Right lobe of liver (tissue), 6 donors: Measurements from ENCODE around the gene MEAK7. TPM values are rescaled to one million over a fixed set of nuclear protein-coding genes. Genes with fewer than 3 reads are reported as not detected.
A peak's percentile ranks its signal among the peaks of the same experiment; 100 is the strongest.
"Not testable (repeated sequence)": the region's sequence is repeated elsewhere in the genome, so short reads cannot be mapped to it uniquely, and the experiment has no call there.

ENCODE experiments used
- ATAC-seq, 4 donors: fragments of 200-7000 bp; cut with Tn5 transposase; one replicate each; pipeline ENCODE4 v1.9.1; 2020; ENCODE audit warnings: mild to moderate bottlenecking in 4 of 4, moderate library complexity in 4 of 4
- DNase-seq, 3 donors: peaks; one replicate each; pipeline ENCODE4 v3.0.0-alpha.2; 2020
- H3K27ac ChIP-seq, 3 donors: fragments of 200-600 bp; one replicate each; pipeline ENCODE4 v1.8.0; 2022
- H3K27me3 ChIP-seq, 2 donors: fragments of 200-600 bp; one replicate each; pipeline ENCODE4 v1.8.0; 2022
- H3K36me3 ChIP-seq, 4 donors: fragments of 200-600 bp; sonication (generic) in 1 of 4; one replicate each; pipeline versions ENCODE4 v1.5.1 to v1.8.0; 2017 to 2022; ENCODE audit warnings: control low read depth in 1 of 4
- H3K4me1 ChIP-seq, 4 donors: fragments of 200-600 bp; sonication (generic) in 1 of 4; one replicate each; pipeline versions ENCODE4 v1.5.1 to v1.8.0; 2017 to 2022; ENCODE audit warnings: control low read depth in 1 of 4
- H3K4me3 ChIP-seq, 3 donors: fragments of 200-600 bp; one replicate each; pipeline ENCODE4 v1.8.0; 2022
- H3K9me3 ChIP-seq, 4 donors: fragments of 200-600 bp; sonication (generic) in 1 of 4; one replicate each; pipeline versions ENCODE4 v1.5.1 to v1.8.0; 2017 to 2022; ENCODE audit warnings: control low read depth in 1 of 4
- CTCF ChIP-seq, 4 donors: fragments of 200-600 bp in 3 of 4; fragments of 450-650 bp in 1 of 4; IDR thresholded peaks; one replicate each; pipeline versions ENCODE4 v1.5.1 to v1.8.0; 2016 to 2022; ENCODE audit warnings: antibody characterized with exemption in 4 of 4, mild to moderate bottlenecking in 2 of 4
- POLR2A ChIP-seq: fragments of 450-650 bp; IDR thresholded peaks from one replicate; pipeline ENCODE4 v1.6.1; 2017; ENCODE audit warnings: antibody characterized with exemption, mild to moderate bottlenecking
- WGBS: methylation state at CpG from one replicate; pipeline ENCODE4 v1.1.6; 2018; ENCODE audit warnings: low coverage, low lambda C conversion rate; ENCODE audit not compliant: insufficient coverage; ENCODE audit errors: missing lambda C conversion rate; 5-methylcytosine and 5-hydroxymethylcytosine counted together
- intact Hi-C, 2 donors: fragments of 100-400 bp; cut with DNase I; formaldehyde crosslinking; loops; one replicate each; pipeline versions ENCODE4 v1.11.2 to v1.14.1; 2022
- total RNA-seq, 6 experiments: library from RNA; depleted of rRNA in 2 of 6; stranded (reverse); fragments of >200 nt in 2 of 6; fragmentation: NEBNext Ultra II Directional in 3 of 6; extraction: Animal tissue kit (Norgen Biotek cat#: 25700) in 3 of 6; gene quantifications; one replicate each; pipeline versions ENCODE4 v1.1.0 to v1.2.4, GENCODE V29; 2016 to 2023
- donor health status: DM: no; HTN: yes; CAD: no.
- donor health status: DM: no; HTN: no; CAD: no.
- donor health status: DM: no; HTN: no; CAD: no.
- donor health status: DM: no; HTN: yes; CAD: no.
- donor health status: DM: no; HTN: yes; CAD: no.

Gene MEAK7
- total RNA-seq, 6 experiments from 2014 or later, result 2.9 to 5.2 (median 3.4) TPM

GRCh38 chr16:84526794-84527531 is 22.5 kb upstream of the MEAK7 start:
- Histone ChIP-seq H3K27ac (peak overlapping the region in 2 of 3 donors; percentile 24 to 39), H3K4me3 (no peak overlapping the region), H3K4me1 (no peaks in the 10 kb centered on the region), H3K36me3 (no peaks in the 10 kb centered on the region), H3K9me3 (no peaks in the 10 kb centered on the region), H3K27me3 (no peaks in the 10 kb centered on the region)
- intact Hi-C loops, result no loop called here
- TF ChIP-seq CTCF (IDR thresholded peaks at IDR 0.05) (no peak), POLR2A (no peak)
- ATAC-seq, result peak; percentile 45 to 70 (median 54)
- 43% methylated on average over 27 of the region's 29 CpGs for WGBS
- DNase-seq, result no peak

- not testable (repeated sequence) for H3K27me3 ChIP-seq, H3K4me3 ChIP-seq, H3K4me1 ChIP-seq, H3K27ac ChIP-seq, DNase-seq, H3K36me3 ChIP-seq, ATAC-seq, H3K9me3 ChIP-seq
- 53% methylated on average over 13 of the region's 21 CpGs for WGBS
- intact Hi-C loops, result loop anchor here in 1 of 2 donors (5.0 kb wide), 1 partner anchor 87 kb away; no protein-coding TSS in a partner anchor
These were observed 20.6 kb upstream of the MEAK7 start for GRCh38 chr16:84524941-84525581.

GRCh38 chr16:84524346-84524920 is 20.0 kb upstream of the MEAK7 start:
- Histone ChIP-seq H3K4me1 (no peaks in the 10 kb centered on the region), H3K4me3 (no peak overlapping the region), H3K27me3 (no peaks in the 10 kb centered on the region), H3K36me3 (no peaks in the 10 kb centered on the region), H3K27ac (no peak overlapping the region), H3K9me3 (no peaks in the 10 kb centered on the region)
- ATAC-seq (no peak), DNase-seq (no peak)
- no peak for TF ChIP-seq POLR2A
- TF ChIP-seq CTCF (IDR thresholded peaks at IDR 0.05), result no peak
- 50% methylated on average over 4 of the region's 14 CpGs for WGBS
- intact Hi-C loops, result loop anchor here in 1 of 2 donors (5.0 kb wide), 1 partner anchor 88 kb away; no protein-coding TSS in a partner anchor

- Histone ChIP-seq H3K9me3 (no peaks in the 10 kb centered on the region), H3K27me3 (no peaks in the 10 kb centered on the region), H3K27ac (no peak overlapping the region), H3K36me3 (no peaks in the 10 kb centered on the region), H3K4me3 (no peak overlapping the region), H3K4me1 (no peaks in the 10 kb centered on the region)
- intact Hi-C loops, result loop anchor here in 1 of 2 donors (5.0 kb wide), 1 partner anchor 91 kb away; no protein-coding TSS in a partner anchor
- DNase-seq (no peak), ATAC-seq (peak in 1 of 4 donors; percentile 21)
- 58% methylated on average over 4 of the region's 4 CpGs for WGBS
- TF ChIP-seq CTCF (IDR thresholded peaks at IDR 0.05) (no peak), POLR2A (no peak)
These were observed 17.0 kb upstream of the MEAK7 start for GRCh38 chr16:84521497-84521770.
